Peyer's patch (tissue), 4 donors: ENCODE data around the gene IKZF4. TPM values are rescaled to one million over a fixed set of nuclear protein-coding genes. Genes with fewer than 3 reads are reported as not detected.
"Not testable (repeated sequence)": the region's sequence is repeated elsewhere in the genome, so short reads cannot be mapped to it uniquely, and the experiment has no call there.

Source experiments
- DNase-seq, 3 donors: peaks; one replicate each; pipeline ENCODE4 v3.0.0-alpha.2; 2017 to 2019
- H3K27ac ChIP-seq, 4 donors: fragments of 200-600 bp; sonication (generic); one replicate each; pipeline ENCODE4 v1.5.1; 2016 to 2019
- H3K27me3 ChIP-seq, 2 donors: fragments of 200-600 bp; sonication (generic); one replicate each; pipeline ENCODE4 v1.5.1; 2019
- H3K36me3 ChIP-seq, 3 donors: fragments of 200-600 bp; sonication (generic); one replicate each; pipeline ENCODE4 v1.5.1; 2016 to 2019
- H3K4me1 ChIP-seq, 4 donors: fragments of 200-600 bp; sonication (generic); one replicate each; pipeline ENCODE4 v1.5.1; 2016 to 2019
- H3K4me3 ChIP-seq, 4 donors: fragments of 200-600 bp; sonication (generic); 1 replicate in 3 of 4; 2 replicates in 1 of 4; pipeline ENCODE4 v1.5.1; 2016 to 2019; ENCODE audit warnings: mild to moderate bottlenecking in 1 of 4
- H3K9me3 ChIP-seq, 4 donors: fragments of 200-600 bp; sonication (generic); one replicate each; pipeline ENCODE4 v1.5.1; 2016 to 2019; ENCODE audit warnings: mild to moderate bottlenecking in 1 of 4
- CTCF ChIP-seq, 6 experiments: fragments of 450-650 bp in 4 of 6; fragments of 200-600 bp in 2 of 6; sonication (generic) in 1 of 6; IDR thresholded peaks; one replicate each; pipeline ENCODE4 v1.5.1; 2017 to 2019; ENCODE audit warnings: antibody characterized with exemption in 6 of 6, mild to moderate bottlenecking in 3 of 6, moderate library complexity in 1 of 6
- POLR2A ChIP-seq, 2 donors: fragments of 450-650 bp; IDR thresholded peaks; one replicate each; pipeline ENCODE4 v1.5.1; 2017; ENCODE audit warnings: antibody characterized with exemption in 2 of 2, mild to moderate bottlenecking in 2 of 2, moderate library complexity in 2 of 2
- total RNA-seq, 4 donors: library from RNA; depleted of rRNA; stranded (reverse); fragments of >200 nt; gene quantifications; one replicate each; pipeline ENCODE4 v1.1.0, GENCODE V29; 2016

Gene IKZF4
- total RNA-seq, 4 donors from 2014 or later = 2.8 to 7.4 (median 3.6) TPM

GRCh38 chr12:56071648-56072047 lies 50.8 kb downstream of the IKZF4 start:
- DNase-seq = no peak
- TF ChIP-seq CTCF (IDR thresholded peaks at IDR 0.05) (no peak), POLR2A (IDR thresholded peaks at IDR 0.05) (no peak)

GRCh38 chr12:56074396-56074795 lies 53.6 kb downstream of the IKZF4 start:
- Histone ChIP-seq H3K27ac (no peak overlapping the region), H3K4me1 (no peaks in the 10 kb centered on the region), H3K27me3 (no peaks in the 10 kb centered on the region), H3K4me3 (no peak overlapping the region), H3K9me3 (no peaks in the 10 kb centered on the region), H3K36me3 (no peaks in the 10 kb centered on the region)
- DNase-seq = no peak
- TF ChIP-seq POLR2A (IDR thresholded peaks at IDR 0.05) = no peak

More at GRCh38 chr12:56071648-56072047, 50.8 kb downstream of the IKZF4 start:
- H3K4me1 ChIP-seq = no peaks in the 10 kb centered on the region
- H3K4me3 ChIP-seq = no peak overlapping the region
- H3K27ac ChIP-seq = no peak overlapping the region
- no peaks in the 10 kb centered on the region for H3K27me3 ChIP-seq
- no peaks in the 10 kb centered on the region for H3K36me3 ChIP-seq
- H3K9me3 ChIP-seq = no peaks in the 10 kb centered on the region

GRCh38 chr12:56077966-56078365 lies 57.1 kb downstream of the IKZF4 start:
- not testable (repeated sequence) for H3K4me3 ChIP-seq, H3K27ac ChIP-seq, DNase-seq, H3K9me3 ChIP-seq, H3K27me3 ChIP-seq, H3K4me1 ChIP-seq, H3K36me3 ChIP-seq

- DNase-seq = no peak
- Histone ChIP-seq H3K9me3 (no peaks in the 10 kb centered on the region), H3K4me1 (peaks cover 0 to 11% (median 3%) of the 10 kb centered on the region in 4 donors), H3K27me3 (no peaks in the 10 kb centered on the region), H3K36me3 (peaks cover 0 to under 1% (median 0%) of the 10 kb centered on the region in 3 donors), H3K27ac (peak overlapping the region in 2 of 4 donors; percentile 97 to 99), H3K4me3 (no peak overlapping the region)
- TF ChIP-seq POLR2A (IDR thresholded peaks at IDR 0.05) (no peak), CTCF (IDR thresholded peaks at IDR 0.05) (no peak)
Observed at GRCh38 chr12:56078427-56078826, 57.6 kb downstream of the IKZF4 start.

GRCh38 chr12:56078931-56079722 lies 58.3 kb downstream of the IKZF4 start:
- no peaks in the 10 kb centered on the region for H3K27me3 ChIP-seq
- H3K27ac ChIP-seq = peak overlapping the region; percentile 50 to 99 (median 94)
- H3K36me3 ChIP-seq = peaks cover 0 to 8% (median 0%) of the 10 kb centered on the region in 3 donors
- peak; percentile 53 to 95 (median 94) for DNase-seq
- TF ChIP-seq CTCF (IDR thresholded peaks at IDR 0.05) (peak; percentile 19 to 88 (median 68)), POLR2A (IDR thresholded peaks at IDR 0.05) (peak; percentile 54 to 57)
- H3K9me3 ChIP-seq = no peaks in the 10 kb centered on the region
- H3K4me1 ChIP-seq = peaks cover 0 to 18% (median 3%) of the 10 kb centered on the region in 4 donors
- H3K4me3 ChIP-seq = peak overlapping the region; percentile 45 to 94 (median 64)

GRCh38 chr12:56079723-56080555 lies 59.1 kb downstream of the IKZF4 start, which contains the start of gene ERBB3:
ERBB3 (plus strand) TSS chr12:56080165; CDS start chr12:56080301, 136 bp downstream.
- H3K27ac ChIP-seq = peak within 1 kb of the TSS; percentile 50 to 99 (median 94)
- H3K9me3 ChIP-seq = no peaks in the 10 kb centered on the region
- TF ChIP-seq POLR2A (IDR thresholded peaks at IDR 0.05) (peak; percentile 96), CTCF (IDR thresholded peaks at IDR 0.05) (peak in 3 of 6 experiments; percentile 40 to 54 (median 42))
- peak; percentile 24 to 94 (median 90) for DNase-seq
- H3K4me3 ChIP-seq = peak within 1 kb of the TSS; percentile 45 to 94 (median 64)
- H3K36me3 ChIP-seq = peaks cover 0 to 16% (median 0%) of the 10 kb centered on the region in 3 donors
- no peaks in the 10 kb centered on the region for H3K27me3 ChIP-seq
- peaks cover 0 to 24% (median 3%) of the 10 kb centered on the region in 4 donors for H3K4me1 ChIP-seq
